Measurements from ENCODE around the gene CCT5. TPM values are rescaled to one million over a fixed set of nuclear protein-coding genes. Genes with fewer than 3 reads are reported as not detected.

CCT5 gene
- total RNA-seq, 1 donor from 2014 or later: 104 TPM

- no peak for DNase-seq (ENCODE audit: missing footprints)
- intact Hi-C loops (cut with DNase I): no loop called here
- ATAC-seq: no peak
These were observed 40.4 kb downstream of the CCT5 start for GRCh38 chr5:10290438-10290837.

- intact Hi-C loops (cut with DNase I): no loop called here
- ATAC-seq (no peak), DNase-seq (ENCODE audit: missing footprints) (no peak)
These were observed 41.7 kb downstream of the CCT5 start for GRCh38 chr5:10291692-10292339.

GRCh38 chr5:10293907-10294662 is 44.0 kb downstream of the CCT5 start:
- intact Hi-C loops (cut with DNase I): no loop called here
- ATAC-seq: no peak
- no peak for DNase-seq (ENCODE audit: missing footprints)

GRCh38 chr5:10295619-10296326 is 45.7 kb downstream of the CCT5 start:
- DNase-seq (ENCODE audit: missing footprints) (no peak), ATAC-seq (no peak)
- intact Hi-C loops (cut with DNase I): no loop called here

- ATAC-seq: no peak
- no peak for DNase-seq (ENCODE audit: missing footprints)
- intact Hi-C loops (cut with DNase I): no loop called here
These were observed 47.6 kb downstream of the CCT5 start for GRCh38 chr5:10297646-10298204.

- ATAC-seq (no peak), DNase-seq (ENCODE audit: missing footprints) (no peak)
- intact Hi-C loops (cut with DNase I): no loop called here
These were observed 50.2 kb downstream of the CCT5 start for GRCh38 chr5:10300246-10300645.

- ATAC-seq: no peak
- DNase-seq (ENCODE audit: missing footprints): no peak
- intact Hi-C loops (cut with DNase I): no loop called here
These were observed 51.2 kb downstream of the CCT5 start for GRCh38 chr5:10301266-10301665.

- intact Hi-C loops (cut with DNase I): no loop called here
- ATAC-seq: peak; percentile 93
These were observed 51.9 kb downstream of the CCT5 start for GRCh38 chr5:10301842-10302610.

DNA sequence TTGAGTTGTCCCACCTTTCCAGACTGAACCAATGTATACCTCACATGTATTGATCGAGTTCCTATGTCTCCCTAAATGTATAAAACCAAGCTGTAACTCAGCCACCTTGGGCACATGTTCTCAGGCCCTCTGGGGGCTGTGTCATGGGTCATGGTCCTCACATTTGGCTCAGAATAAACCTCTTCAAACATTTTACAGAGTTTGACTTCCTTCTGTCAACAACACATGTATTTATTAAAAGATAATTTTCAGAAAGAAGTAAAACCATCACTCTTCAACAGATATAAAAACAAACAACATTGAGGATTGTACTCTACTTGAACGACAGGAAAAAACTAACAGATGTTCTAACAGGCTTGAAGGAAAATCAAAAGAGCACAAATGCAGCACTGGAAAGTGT is 53.1 kb downstream of the CCT5 start:
- intact Hi-C loops (cut with DNase I): no loop called here
- ATAC-seq: no peak
- DNase-seq (ENCODE audit: missing footprints): no peak

More at GRCh38 chr5:10301842-10302610, 51.9 kb downstream of the CCT5 start:
- DNase-seq (ENCODE audit: missing footprints): peak; percentile 85

DNA sequence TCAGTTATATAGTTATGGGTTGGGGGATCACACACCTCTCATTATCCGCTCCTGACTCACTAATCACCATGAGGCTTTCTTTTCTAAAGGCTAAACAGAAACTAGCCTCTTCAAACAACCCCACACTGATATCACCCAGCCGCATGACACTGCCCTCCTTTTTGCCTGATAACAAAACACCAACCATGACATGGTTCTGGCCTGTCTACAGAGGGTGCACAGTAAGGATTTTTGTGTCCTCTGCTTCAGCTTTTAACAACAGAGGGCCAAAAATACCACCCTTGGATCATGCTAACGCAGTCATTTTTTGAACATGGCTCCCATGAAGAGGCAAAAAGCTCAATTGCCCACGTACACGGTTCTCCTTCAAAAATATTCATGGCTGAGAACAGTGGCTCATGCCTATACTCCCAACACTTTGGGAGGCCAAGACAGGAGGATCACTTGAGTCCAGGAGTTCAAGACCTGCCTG is 53.7 kb downstream of the CCT5 start:
- intact Hi-C loops (cut with DNase I): no loop called here
- no peak for DNase-seq (ENCODE audit: missing footprints)
- ATAC-seq: no peak

GRCh38 chr5:10304932-10305331 is 54.9 kb downstream of the CCT5 start:
- intact Hi-C loops (cut with DNase I): no loop called here
- DNase-seq (ENCODE audit: missing footprints): no peak
- ATAC-seq: no peak

GRCh38 chr5:10306114-10306513 is 56.0 kb downstream of the CCT5 start:
- intact Hi-C loops (cut with DNase I): loop anchor here (2.0 kb wide), 1 partner anchor 25 kb away; no protein-coding TSS in a partner anchor
- no peak for DNase-seq (ENCODE audit: missing footprints)
- ATAC-seq: no peak

DNA sequence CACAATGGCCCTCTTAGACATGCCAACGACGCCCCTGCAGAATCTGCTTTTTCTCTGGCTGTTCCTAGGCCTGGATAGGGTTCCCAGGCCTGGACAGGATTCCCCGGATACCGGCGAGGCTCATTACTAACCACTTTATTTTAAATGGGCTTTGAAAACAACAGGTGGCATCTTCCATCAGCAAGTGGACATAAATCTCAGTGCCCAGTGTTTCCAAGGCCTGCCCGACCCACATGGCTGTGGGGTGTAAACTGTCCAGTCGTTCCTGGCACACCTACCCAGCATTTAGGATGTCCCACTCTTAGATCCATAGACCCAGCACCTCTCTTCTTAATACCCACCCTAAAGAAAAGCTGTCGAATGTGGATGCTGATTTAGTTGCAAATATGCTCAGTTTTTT is 56.7 kb downstream of the CCT5 start:
- ATAC-seq: peak; percentile 29
- DNase-seq (ENCODE audit: missing footprints): no peak
- intact Hi-C loops (cut with DNase I): loop anchor here (2.0 kb wide), 1 partner anchor 24 kb away; no protein-coding TSS in a partner anchor

DNA sequence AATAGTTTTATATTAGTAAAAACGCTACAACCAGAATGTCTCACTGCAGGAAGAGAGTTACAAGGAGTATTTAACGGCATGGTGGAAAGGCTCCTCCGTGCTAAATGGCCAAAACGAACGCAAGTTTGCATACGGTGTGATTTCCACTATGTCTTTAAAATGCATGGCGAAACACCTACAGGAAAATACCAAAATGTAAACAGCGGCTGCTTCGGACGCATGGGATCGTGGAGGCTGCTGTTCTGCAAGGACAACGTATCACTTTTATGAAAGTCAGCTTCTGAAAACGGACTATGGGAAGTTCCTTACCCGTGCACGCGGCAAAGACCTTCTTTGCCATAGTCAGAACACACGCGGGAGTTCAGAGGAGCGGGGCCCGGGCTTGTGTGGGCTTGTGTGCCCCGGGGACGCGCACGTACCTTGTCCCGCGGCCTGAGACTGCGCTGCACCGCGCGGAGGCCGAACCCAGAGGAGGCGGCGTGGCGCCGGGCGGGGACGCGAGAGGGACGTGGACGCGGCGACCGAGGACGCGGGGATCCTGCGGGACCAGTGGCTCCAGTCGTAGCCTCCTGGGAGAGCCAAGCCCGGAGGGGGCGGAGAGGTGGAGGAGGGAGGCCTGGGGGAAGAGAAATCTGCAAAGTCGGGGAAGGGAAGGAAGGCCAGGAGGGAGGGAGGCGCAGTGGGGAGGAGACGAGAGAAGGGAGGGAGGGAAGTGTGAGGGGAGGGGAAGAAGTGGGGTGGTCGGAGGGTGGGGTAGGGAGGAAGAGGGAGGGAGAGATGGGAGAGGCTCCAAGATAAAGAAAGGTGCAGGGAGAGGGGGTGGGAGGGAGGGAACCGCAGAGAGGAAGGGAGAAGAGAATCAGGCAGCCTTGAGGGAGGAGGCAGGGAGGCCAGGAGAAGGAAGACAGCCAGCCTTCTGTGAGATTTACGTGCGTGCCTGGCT is 57.4 kb downstream of the CCT5 start, which contains the start of gene CMBL:
TSS of gene CMBL (minus strand) at position 697 of the 943 bp plus-strand sequence. CDS start 17,140 bp downstream, outside the sequence.
- DNase-seq (ENCODE audit: missing footprints) (peak; percentile 87), ATAC-seq (peak; percentile 88)
- intact Hi-C loops (cut with DNase I): loop anchor here (2.0 kb wide), 1 partner anchor 23 kb away; no protein-coding TSS in a partner anchor

DNA sequence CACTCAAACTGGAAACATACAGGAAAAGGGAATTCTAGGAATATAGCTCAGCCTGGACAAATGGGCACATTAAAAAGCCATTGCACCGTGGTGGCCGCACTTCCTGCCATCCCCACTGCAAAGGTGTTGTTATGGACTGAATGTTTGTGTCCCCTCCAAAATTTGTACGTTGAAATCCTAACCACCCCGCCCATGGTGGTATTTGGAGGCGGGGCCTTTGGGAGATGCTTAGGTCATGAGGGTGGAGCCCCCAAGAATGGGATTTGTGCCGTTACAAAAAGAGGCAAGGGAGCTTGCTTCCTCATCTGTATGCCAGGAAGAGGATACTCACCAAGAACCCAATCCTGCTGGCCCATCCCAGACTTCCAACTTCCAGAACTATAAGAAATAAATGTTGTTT is 58.8 kb downstream of the CCT5 start:
- DNase-seq (ENCODE audit: missing footprints) (no peak), ATAC-seq (no peak)
- intact Hi-C loops (cut with DNase I): no loop called here

- intact Hi-C loops (cut with DNase I): no loop called here
- ATAC-seq (no peak), DNase-seq (ENCODE audit: missing footprints) (no peak)
These were observed 60.1 kb downstream of the CCT5 start for GRCh38 chr5:10310066-10310779.
